NCI-H1436 (cell line): Measurements from ENCODE around the gene GMCL1.
"Not testable (repeated sequence)": the region's sequence is repeated elsewhere in the genome, so short reads cannot be mapped to it uniquely, and the experiment has no call there.

Experiments used
- DNase-seq: peaks from one replicate; lab custom pipeline; 2025; lab: John Stamatoyannopoulos, UW

The GMCL1 gene, protein sequence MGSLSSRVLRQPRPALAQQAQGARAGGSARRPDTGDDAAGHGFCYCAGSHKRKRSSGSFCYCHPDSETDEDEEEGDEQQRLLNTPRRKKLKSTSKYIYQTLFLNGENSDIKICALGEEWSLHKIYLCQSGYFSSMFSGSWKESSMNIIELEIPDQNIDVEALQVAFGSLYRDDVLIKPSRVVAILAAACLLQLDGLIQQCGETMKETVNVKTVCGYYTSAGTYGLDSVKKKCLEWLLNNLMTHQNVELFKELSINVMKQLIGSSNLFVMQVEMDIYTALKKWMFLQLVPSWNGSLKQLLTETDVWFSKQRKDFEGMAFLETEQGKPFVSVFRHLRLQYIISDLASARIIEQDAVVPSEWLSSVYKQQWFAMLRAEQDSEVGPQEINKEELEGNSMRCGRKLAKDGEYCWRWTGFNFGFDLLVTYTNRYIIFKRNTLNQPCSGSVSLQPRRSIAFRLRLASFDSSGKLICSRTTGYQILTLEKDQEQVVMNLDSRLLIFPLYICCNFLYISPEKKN

DNA sequence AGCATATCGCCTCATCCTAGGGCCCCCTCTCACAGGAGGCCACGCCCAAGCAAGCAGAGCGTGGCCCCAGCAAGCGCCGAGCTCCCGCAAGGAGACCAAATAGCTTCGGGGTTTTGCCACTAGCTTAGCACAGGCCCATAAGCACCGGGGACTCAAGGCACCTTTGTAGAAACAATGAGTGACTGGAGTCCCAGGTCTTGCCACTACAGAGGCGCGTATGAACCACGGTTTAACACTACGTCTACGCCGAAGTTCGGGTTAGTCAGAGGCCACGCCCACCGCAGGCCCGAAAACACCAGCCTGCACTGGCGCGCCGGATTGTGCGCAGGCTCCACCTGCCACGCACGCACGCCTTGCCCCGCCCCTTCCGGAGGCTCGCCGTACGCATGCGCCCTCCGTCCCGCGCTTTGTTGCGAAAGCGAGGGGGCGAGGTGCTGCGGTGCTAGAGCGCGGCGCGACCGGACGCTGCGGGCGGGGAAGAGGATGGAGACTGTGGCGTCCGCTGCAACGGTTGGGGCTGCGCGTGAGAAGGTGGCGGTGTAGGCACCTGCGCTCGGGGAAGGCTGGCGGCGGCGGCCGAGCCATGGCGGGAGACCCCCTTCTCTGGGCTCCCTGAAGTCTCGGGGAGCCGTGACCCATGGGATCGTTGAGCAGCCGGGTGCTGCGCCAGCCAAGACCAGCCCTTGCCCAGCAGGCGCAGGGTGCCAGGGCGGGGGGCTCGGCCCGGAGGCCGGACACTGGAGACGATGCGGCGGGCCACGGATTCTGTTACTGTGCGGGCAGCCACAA is at the start of gene GMCL1:
TSS of gene GMCL1 (plus strand) at position 405 of the 789 bp plus-strand sequence. CDS start at position 638, 233 bp downstream.
- DNase-seq: peak; percentile 95

DNA sequence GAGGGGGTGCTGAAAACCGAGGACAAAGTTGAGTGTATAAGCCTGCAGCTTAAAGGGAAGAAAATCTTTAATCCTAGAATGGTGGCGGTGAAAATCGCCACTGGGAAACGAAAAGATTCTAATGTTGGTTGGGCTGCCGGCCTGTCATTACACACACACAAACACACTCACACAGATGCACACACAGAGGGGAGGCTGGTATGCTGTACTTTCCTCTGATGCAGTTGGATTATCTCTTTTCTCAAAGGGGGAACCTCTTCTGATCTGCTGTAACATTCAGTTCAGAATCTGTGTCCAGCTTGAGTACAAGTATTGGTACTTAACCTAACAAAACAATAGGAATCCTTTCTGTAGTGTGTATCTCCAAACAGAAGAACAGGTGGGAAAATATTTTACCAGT is 48.5 kb upstream of the GMCL1 start:
- no peak for DNase-seq

DNA sequence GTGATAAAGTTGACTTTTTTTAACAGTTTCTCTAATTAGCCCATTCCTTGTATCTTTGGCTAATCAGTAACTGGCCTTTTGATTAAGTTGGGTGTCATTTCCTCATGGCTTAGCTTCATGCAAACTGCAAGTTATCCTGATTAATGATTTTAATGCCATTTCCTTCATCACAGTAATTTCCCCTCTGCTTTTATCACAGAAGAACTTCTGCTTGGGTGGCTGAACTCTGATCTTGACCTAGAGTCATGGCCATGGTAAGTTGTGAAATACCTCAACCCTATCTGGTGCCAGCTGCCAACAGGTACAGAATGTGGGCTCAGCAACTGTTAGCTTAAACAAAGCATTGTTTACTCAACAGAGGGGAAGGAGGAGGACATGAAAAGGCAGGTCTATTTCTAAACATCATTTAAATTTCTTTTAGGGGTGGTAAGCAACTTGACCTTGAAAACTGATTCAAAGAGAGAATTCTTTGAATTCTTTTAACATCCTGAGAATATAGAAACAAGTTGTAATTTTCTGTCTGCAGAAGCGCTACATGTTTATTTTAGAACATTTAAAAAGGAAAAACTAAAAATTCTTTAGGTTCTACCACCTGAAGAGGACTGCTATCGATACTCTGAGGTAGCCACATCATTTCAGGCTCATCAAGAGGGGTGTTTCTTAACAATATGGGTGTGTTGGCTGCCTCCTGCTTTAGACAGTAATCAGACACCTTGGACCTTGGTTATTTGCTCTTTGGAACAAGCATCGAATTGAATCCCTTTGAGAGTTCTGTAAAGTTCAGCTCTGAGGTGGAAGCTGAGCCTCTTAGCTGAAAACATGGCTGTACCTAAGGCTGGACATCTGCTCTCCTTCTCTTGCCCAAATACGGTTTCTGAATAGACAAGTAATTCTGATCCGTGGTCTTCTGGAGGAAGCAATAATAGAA is 47.9 kb upstream of the GMCL1 start:
- DNase-seq: no peak

GRCh38 chr2:69784228-69784627 is 45.2 kb upstream of the GMCL1 start:
- DNase-seq: no peak

- DNase-seq: no peak
Observed at GRCh38 chr2:69785358-69785757, 44.1 kb upstream of the GMCL1 start.

DNA sequence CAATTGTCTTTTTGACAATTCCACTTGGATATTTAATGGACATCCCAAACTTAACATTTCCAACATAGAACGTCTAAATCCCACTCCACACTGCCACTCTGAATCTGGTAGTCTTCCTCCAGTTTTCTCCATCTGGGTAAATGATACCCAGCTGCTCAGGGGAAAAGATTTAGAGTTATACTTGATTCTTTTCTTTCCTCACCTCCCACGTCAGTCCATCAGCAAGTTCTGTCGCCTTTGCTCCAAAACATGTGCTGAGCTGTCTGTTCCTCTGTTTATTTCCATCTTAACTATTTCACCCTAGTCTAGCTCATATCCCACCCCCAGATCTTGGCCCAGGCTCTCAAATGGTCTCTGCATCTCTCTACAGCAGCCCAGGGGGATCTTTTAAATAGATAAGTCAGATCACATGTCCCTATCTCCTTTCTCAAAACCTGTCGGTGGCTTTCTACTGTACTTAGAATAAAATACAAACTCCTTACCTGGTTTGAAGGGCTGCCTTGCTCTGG is 43.4 kb upstream of the GMCL1 start:
- no peak for DNase-seq

GRCh38 chr2:69789175-69789721 is 40.2 kb upstream of the GMCL1 start:
- no peak for DNase-seq

GRCh38 chr2:69789772-69790600 is 39.5 kb upstream of the GMCL1 start:
- no peak for DNase-seq

DNA sequence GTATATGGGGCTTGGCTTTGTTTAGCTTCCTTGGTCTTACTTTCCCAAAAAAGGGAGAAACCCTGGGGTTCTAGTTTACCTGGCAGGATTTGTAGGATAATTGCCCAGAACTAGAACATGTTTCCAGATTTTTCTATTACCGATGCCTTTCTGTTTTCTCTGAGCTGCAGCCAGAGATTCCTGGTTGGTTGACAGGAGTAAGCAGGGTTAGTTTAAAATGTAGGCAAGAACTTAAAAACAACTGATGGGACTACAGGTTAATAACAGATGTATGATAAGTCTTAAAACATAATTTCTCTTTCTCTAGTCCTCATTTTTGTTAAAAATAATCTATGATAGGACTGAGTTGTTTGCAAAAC is 38.9 kb upstream of the GMCL1 start:
- no peak for DNase-seq

- DNase-seq: no peak
Observed at GRCh38 chr2:69791045-69791444, 38.4 kb upstream of the GMCL1 start.

- no peak for DNase-seq
Observed at GRCh38 chr2:69796174-69796573, 33.3 kb upstream of the GMCL1 start.

- DNase-seq: no peak
Observed at GRCh38 chr2:69797235-69797634, 32.2 kb upstream of the GMCL1 start.

DNA sequence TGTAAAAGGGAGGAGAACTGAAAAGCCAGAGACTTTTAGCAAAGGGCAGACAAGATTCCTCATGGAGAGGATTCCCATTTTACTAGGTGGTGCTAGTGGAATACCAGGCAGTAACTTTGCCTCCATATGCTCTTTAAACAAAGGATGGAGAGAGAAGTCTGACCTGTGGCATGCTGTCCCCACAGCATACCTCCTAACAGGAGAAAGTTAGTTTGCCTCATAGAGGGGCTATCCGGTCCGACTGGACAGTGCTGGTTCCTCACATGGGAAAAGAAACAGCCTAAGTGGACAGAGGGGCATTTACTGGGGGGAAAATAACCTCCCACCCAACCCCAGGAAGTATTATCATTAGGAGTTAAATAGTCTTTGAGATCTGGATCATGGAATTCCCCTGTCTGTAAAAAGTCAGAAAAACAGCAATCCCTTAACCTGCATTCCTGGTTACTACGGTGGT is 31.6 kb upstream of the GMCL1 start:
- DNase-seq: no peak

- no peak for DNase-seq
Observed at GRCh38 chr2:69798290-69798908, 31.1 kb upstream of the GMCL1 start.

- no peak for DNase-seq
Observed at GRCh38 chr2:69798909-69799526, 30.4 kb upstream of the GMCL1 start.

GRCh38 chr2:69801745-69802290 is 27.6 kb upstream of the GMCL1 start:
- DNase-seq: no peak

- DNase-seq: not testable (repeated sequence)
Observed at GRCh38 chr2:69802781-69803367, 26.6 kb upstream of the GMCL1 start.

- no peak for DNase-seq
Observed at GRCh38 chr2:69804416-69804815, 25.0 kb upstream of the GMCL1 start.

DNA sequence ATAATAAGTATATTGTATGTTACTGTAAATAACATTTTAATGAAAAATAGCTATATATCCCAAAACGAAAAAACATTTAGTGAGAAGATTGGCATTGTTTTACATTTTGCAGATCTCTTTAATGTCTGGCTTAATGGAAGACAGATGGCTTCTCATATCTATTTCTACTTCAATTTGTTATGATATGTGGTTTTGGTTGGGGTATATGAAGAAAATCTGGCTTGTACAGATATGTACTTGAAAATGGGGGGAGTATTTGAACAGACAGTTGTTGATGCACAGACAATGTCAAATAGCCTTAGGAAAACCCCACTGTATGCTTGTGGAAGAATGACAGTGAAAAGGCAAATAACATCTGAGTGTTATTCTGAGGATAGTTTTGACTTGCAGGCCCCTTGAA is 23.6 kb upstream of the GMCL1 start:
- no peak for DNase-seq
